GM23338 (cell line): ENCODE results near the gene ZNF630. TPM values are rescaled to one million over a fixed set of nuclear protein-coding genes. Genes with fewer than 3 reads are reported as not detected.

ENCODE experiments used
- ATAC-seq: fragments of 200-7000 bp; cut with Tn5 transposase; 3 replicates; pipeline ENCODE4 v1.9.1; 2020
- DNase-seq: peaks from one replicate; pipeline ENCODE4 v3.0.0-alpha.2; 2015; ENCODE audit warnings: low spot score
- H2AFZ ChIP-seq: fragments of 200-600 bp; sonication (generic); 2 replicates; pipeline ENCODE4 v1.8.0; 2016; ENCODE audit warnings: antibody characterized with exemption, mild to moderate bottlenecking, moderate library complexity
- H3F3A ChIP-seq: fragments of 200-600 bp; sonication (generic); replicated peaks from 2 replicates; pipeline ENCODE4 v1.8.0; 2017; ENCODE audit warnings: antibody characterized with exemption, mixed run types, low read depth
- H3K27ac ChIP-seq: fragments of 200-600 bp; sonication (generic); 2 replicates; pipeline ENCODE4 v1.6.1; 2016; ENCODE audit warnings: low read depth
- H3K27me3 ChIP-seq: fragments of 200-600 bp; sonication (generic); 2 replicates; pipeline ENCODE4 v1.8.0; 2016; ENCODE audit warnings: mild to moderate bottlenecking, mixed run types, moderate library complexity; ENCODE audit not compliant: insufficient read depth
- H3K36me3 ChIP-seq: fragments of 200-600 bp; sonication (generic); 2 replicates; pipeline ENCODE4 v1.8.0; 2016; ENCODE audit warnings: mild to moderate bottlenecking; ENCODE audit not compliant: insufficient read depth
- H3K4me1 ChIP-seq: fragments of 200-600 bp; sonication (generic); 2 replicates; pipeline ENCODE4 v1.8.0; 2016; ENCODE audit warnings: mild to moderate bottlenecking, moderate library complexity; ENCODE audit not compliant: insufficient read depth
- H3K4me2 ChIP-seq: fragments of 200-600 bp; sonication (generic); 2 replicates; pipeline ENCODE4 v1.7.1; 2017; ENCODE audit warnings: mixed run types
- H3K4me3 ChIP-seq: fragments of 200-600 bp; sonication (generic); 2 replicates; pipeline ENCODE4 v1.6.1; 2016; ENCODE audit warnings: mixed run types
- H3K79me2 ChIP-seq: fragments of 200-600 bp; sonication (generic); replicated peaks from 2 replicates; pipeline ENCODE4 v1.8.0; 2017; ENCODE audit warnings: mild to moderate bottlenecking; ENCODE audit not compliant: insufficient read depth
- H3K9me2 ChIP-seq: fragments of 200-600 bp; sonication (generic); 2 replicates; pipeline ENCODE4 v1.8.0; 2017; ENCODE audit not compliant: insufficient read depth
- H4K20me1 ChIP-seq: fragments of 200-600 bp; sonication (generic); replicated peaks from 2 replicates; pipeline ENCODE4 v1.8.0; 2017; ENCODE audit warnings: mild to moderate bottlenecking; ENCODE audit not compliant: insufficient read depth
- H3K27ac Mint-ChIP-seq: 2 replicates; pipeline ENCODE4 v1.8.0; 2020; ENCODE audit warnings: inconsistent platforms, mild to moderate bottlenecking, moderate library complexity, mixed read lengths
- H3K27me3 Mint-ChIP-seq: 3 replicates; pipeline ENCODE4 v1.8.0; 2022; ENCODE audit warnings: low read depth, mild to moderate bottlenecking, moderate library complexity, mixed read lengths, inconsistent platforms; ENCODE audit not compliant: insufficient read depth, poor library complexity
- H3K36me3 Mint-ChIP-seq: 3 replicates; pipeline ENCODE4 v1.8.0; 2021; ENCODE audit warnings: low read depth, mild to moderate bottlenecking, inconsistent platforms, moderate library complexity, mixed read lengths
- H3K4me1 Mint-ChIP-seq: 3 replicates; pipeline ENCODE4 v1.8.0; 2020; ENCODE audit warnings: mild to moderate bottlenecking, inconsistent platforms, mixed read lengths
- H3K4me3 Mint-ChIP-seq: 3 replicates; pipeline ENCODE4 v1.8.0; 2021; ENCODE audit warnings: moderate library complexity, mild to moderate bottlenecking, inconsistent platforms, mixed read lengths
- H3K9me3 Mint-ChIP-seq: 3 replicates; pipeline ENCODE4 v1.8.0; 2020; ENCODE audit warnings: moderate library complexity, mild to moderate bottlenecking, inconsistent platforms, mixed read lengths
- CREB1 ChIP-seq: fragments of 250-450 bp; sonication (Bioruptor Pico); IDR thresholded peaks from 2 replicates; pipeline ENCODE4 v1.5.0; 2020; ENCODE audit warnings: low read depth, mild to moderate bottlenecking, moderate library complexity
- EZH2 ChIP-seq: fragments of 200-600 bp; sonication (generic); IDR thresholded peaks from one replicate; pipeline ENCODE4 v1.8.0; 2017; ENCODE audit warnings: antibody characterized with exemption, mild to moderate bottlenecking, low read depth; ENCODE audit not compliant: unreplicated experiment
- EZH2phosphoT487 ChIP-seq: fragments of 200-600 bp; sonication (generic); IDR thresholded peaks from one replicate; pipeline ENCODE4 v1.8.1; 2018; ENCODE audit warnings: antibody characterized with exemption; ENCODE audit not compliant: unreplicated experiment
- NANOG ChIP-seq: IDR thresholded peaks from 2 replicates; pipeline ENCODE4 v1.6.1; 2016; ENCODE audit warnings: antibody characterized with exemption, borderline replicate concordance
- STAT1 ChIP-seq: IDR thresholded peaks from one replicate; pipeline ENCODE4 v1.6.1; 2016; ENCODE audit warnings: antibody characterized with exemption; ENCODE audit not compliant: unreplicated experiment
- ZNF114 ChIP-seq: fragments of 250-450 bp; sonication (Bioruptor Pico); IDR thresholded peaks from 2 replicates; pipeline ENCODE4 v1.5.0; 2020; ENCODE audit warnings: mild to moderate bottlenecking, moderate library complexity
- ZNF331 ChIP-seq: fragments of 250-450 bp; sonication (Bioruptor Pico); IDR thresholded peaks from 2 replicates; pipeline ENCODE4 v1.5.0; 2020; ENCODE audit warnings: low read depth, mild to moderate bottlenecking, moderate library complexity
- ZNF462 ChIP-seq: fragments of 250-450 bp; sonication (Bioruptor Pico); IDR thresholded peaks from 2 replicates; pipeline ENCODE4 v1.5.0; 2020; ENCODE audit warnings: mild to moderate bottlenecking, moderate library complexity
- polyA plus RNA-seq: library from polyadenylated mRNA; unstranded; fragments of >200 nt; fragmentation: Nextera tagmentation; extraction: Ambion mirVana; gene quantifications from 2 replicates; pipeline ENCODE4 v1.2.1, GENCODE V29; 2016
- total RNA-seq: library from RNA; depleted of rRNA; stranded (reverse); fragments of >200 nt; shearing (Covaris generic); gene quantifications from 2 replicates; pipeline ENCODE4 v1.2.3, GENCODE V29; 2014
- TF ChIP-seq, protein P1 (sequence below): IDR thresholded peaks from 2 replicates; pipeline ENCODE4 v1.6.1; 2016; ENCODE audit warnings: antibody characterized with exemption

Gene ZNF630
- total and polyA plus RNA-seq, 2 experiments from 2014 or later: 0.95 to 2.2 TPM

- TF ChIP-seq ZNF462 (CRISPR knock-in tag) (no peak), EZH2phosphoT487 (no peak), ZNF114 (no peak), ZNF331 (CRISPR knock-in tag) (no peak), STAT1 (no peak), NANOG (no peak), CREB1 (CRISPR knock-in tag) (no peak)
Observed at GRCh38 chrX:48064261-48064660, 7.2 kb downstream of the ZNF630 start (continued).

DNA sequence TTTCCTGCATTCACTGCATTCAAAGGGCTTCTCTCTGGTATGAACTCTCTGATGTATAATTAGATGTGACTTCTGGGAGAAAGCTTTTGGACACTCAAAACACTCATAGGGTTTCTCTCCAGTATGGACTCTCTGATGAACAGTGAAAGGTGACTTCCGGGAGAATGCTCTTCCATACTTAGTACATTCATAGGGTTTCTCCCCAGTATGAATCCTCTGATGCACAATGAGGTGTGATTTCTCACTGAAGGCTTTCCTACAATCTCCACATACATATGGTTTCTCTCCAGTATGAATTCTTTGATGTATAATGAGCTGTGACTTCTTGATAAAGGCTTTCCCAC, 12.2 kb downstream of the ZNF630 start:
- H3K36me3 ChIP-seq: no peaks in the 10 kb centered on the region
- Mint-ChIP-seq H3K27ac (no peak overlapping the region), H3K4me3 (no peak overlapping the region), H3K9me3 (peaks cover 17% of the 10 kb centered on the region; the same call in 1 of the 3 replicates), H3K4me1 (no peaks in the 10 kb centered on the region), H3K27me3 (no peaks in the 10 kb centered on the region), H3K36me3 (peaks cover 41% of the 10 kb centered on the region)
- H3K79me2 ChIP-seq: no peaks in the 10 kb centered on the region
- H2AFZ ChIP-seq: no peak overlapping the region
- no peaks in the 10 kb centered on the region for H3F3A ChIP-seq
- H4K20me1 ChIP-seq: no peaks in the 10 kb centered on the region
- H3K4me1 ChIP-seq: no peaks in the 10 kb centered on the region
- H3K27ac ChIP-seq: no peak overlapping the region
- no peak for DNase-seq
- H3K27me3 ChIP-seq: no peaks in the 10 kb centered on the region
- no peak for ATAC-seq
- no peaks in the 10 kb centered on the region for H3K9me2 ChIP-seq
- no peak overlapping the region for H3K4me2 ChIP-seq
- TF ChIP-seq EZH2: no peak
- TF ChIP-seq, protein P1, sequence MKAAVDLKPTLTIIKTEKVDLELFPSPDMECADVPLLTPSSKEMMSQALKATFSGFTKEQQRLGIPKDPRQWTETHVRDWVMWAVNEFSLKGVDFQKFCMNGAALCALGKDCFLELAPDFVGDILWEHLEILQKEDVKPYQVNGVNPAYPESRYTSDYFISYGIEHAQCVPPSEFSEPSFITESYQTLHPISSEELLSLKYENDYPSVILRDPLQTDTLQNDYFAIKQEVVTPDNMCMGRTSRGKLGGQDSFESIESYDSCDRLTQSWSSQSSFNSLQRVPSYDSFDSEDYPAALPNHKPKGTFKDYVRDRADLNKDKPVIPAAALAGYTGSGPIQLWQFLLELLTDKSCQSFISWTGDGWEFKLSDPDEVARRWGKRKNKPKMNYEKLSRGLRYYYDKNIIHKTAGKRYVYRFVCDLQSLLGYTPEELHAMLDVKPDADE: no peak
- no peak overlapping the region for H3K4me3 ChIP-seq
